ENCODE measurements around the gene SLC25A44. TPM values are rescaled to one million over a fixed set of nuclear protein-coding genes. Genes with fewer than 3 reads are reported as not detected.

Gene SLC25A44
- polyA plus RNA-seq, 2 of the 4 experiments (the other 2 are of a cell fraction) = 25.1 to 30.7 TPM

GRCh38 chr1:156165083-156165482 lies 28.8 kb upstream of the SLC25A44 start (continued):
- TF ChIP-seq CHD2 (IDR thresholded peaks at IDR 0.05; ENCODE audit: low read length, partially characterized antibody) (no peak), MAFK (IDR thresholded peaks at IDR 0.05; ENCODE audit: partially characterized antibody) (no peak), NR3C1 (IDR thresholded peaks at IDR 0.05) (no peak), FOSB (CRISPR knock-in tag; IDR thresholded peaks at IDR 0.05) (no peak), CBX8 (IDR thresholded peaks at IDR 0.05) (no peak), TFCP2L1 (CRISPR knock-in tag; IDR thresholded peaks at IDR 0.05) (no peak), PHF8 (IDR thresholded peaks at IDR 0.05; ENCODE audit: borderline replicate concordance, low read depth) (no peak), E2F6 (IDR thresholded peaks at IDR 0.05; ENCODE audit: borderline replicate concordance, low read depth) (no peak)

GRCh38 chr1:156167536-156167935 lies 26.4 kb upstream of the SLC25A44 start:
- no peak for ATAC-seq
- TF ChIP-seq NPAS2 (CRISPR knock-in tag; IDR thresholded peaks at IDR 0.05; ENCODE audit: borderline replicate concordance) = no peak
- no peak for TF ChIP-seq CBX8 (IDR thresholded peaks at IDR 0.05)
- no peak for TF ChIP-seq KDM1A (IDR thresholded peaks at IDR 0.05; ENCODE audit: low read depth)
- no peak for TF ChIP-seq MYC (IDR thresholded peaks at IDR 0.05; ENCODE audit: borderline replicate concordance, low read length)
- no peak for TF ChIP-seq HDAC2 (IDR thresholded peaks at IDR 0.05)
- no peak for TF ChIP-seq SREBF2 (IDR thresholded peaks at IDR 0.05)
- TF ChIP-seq MAX (IDR thresholded peaks at IDR 0.05) = no peak
- no peak for TF ChIP-seq ELK1 (IDR thresholded peaks at IDR 0.05; ENCODE audit: low read depth, low read length)
- no peak for TF ChIP-seq JUNB (IDR thresholded peaks at IDR 0.05)
- TF ChIP-seq RARB (CRISPR knock-in tag; IDR thresholded peaks at IDR 0.05) = no peak
- ChIA-PET CTCF (interaction anchor here (0.6 to 1.4 kb wide), 5 partner anchors 8 to 112 kb away, joined by 3 read pairs; no protein-coding TSS in a partner anchor), POLR2A (no interaction called here)
- Histone ChIP-seq H3K9me3 (peaks cover 5% of the 10 kb centered on the region; the same call in 1 of the 3 replicates), H3K27ac (no peak overlapping the region), H3K4me3 (no peak overlapping the region), H3K4me2 (no peak overlapping the region), H3K4me1 (no peaks in the 10 kb centered on the region)
- 65% methylated on average over 5 of the region's 5 CpGs for WGBS (ENCODE audit: missing lambda C conversion rate)
- no peak for FAIRE-seq
- no peak for DNase-seq (ENCODE audit: low read depth in 1 of 2, low spot score in 1 of 2)

- POLR2A ChIA-PET = interaction anchor here (1.0 kb wide), 1 partner anchor 40 kb away, joined by 3 read pairs; no protein-coding TSS in a partner anchor
- Histone ChIP-seq H3K9me3 (no peaks in the 10 kb centered on the region), H3K27ac (no peak overlapping the region), H3K4me1 (no peaks in the 10 kb centered on the region), H3K4me2 (no peak overlapping the region), H3K4me3 (no peak overlapping the region)
- TF ChIP-seq RNF2 (IDR thresholded peaks at IDR 0.05; ENCODE audit: borderline replicate concordance, low read depth) = no peak
- TF ChIP-seq REST (IDR thresholded peaks at IDR 0.05) = no peak
- no peak for TF ChIP-seq FOSB (CRISPR knock-in tag; IDR thresholded peaks at IDR 0.05)
- TF ChIP-seq CBX2 (IDR thresholded peaks at IDR 0.05; ENCODE audit: borderline replicate concordance, low read depth) = no peak
- TF ChIP-seq ZSCAN20 (CRISPR knock-in tag; IDR thresholded peaks at IDR 0.05) = no peak
- TF ChIP-seq SREBF2 (IDR thresholded peaks at IDR 0.05) = no peak
- no peak for TF ChIP-seq KDM1A (IDR thresholded peaks at IDR 0.05; ENCODE audit: low read depth)
- TF ChIP-seq HDAC2 (IDR thresholded peaks at IDR 0.05) = no peak
- no peak for TF ChIP-seq PBX3 (IDR thresholded peaks at IDR 0.05)
- no peak for TF ChIP-seq HEYL (CRISPR knock-in tag; IDR thresholded peaks at IDR 0.05)
- no peak for TF ChIP-seq MAFK (IDR thresholded peaks at IDR 0.05; ENCODE audit: partially characterized antibody)
- TF ChIP-seq TFCP2L1 (CRISPR knock-in tag; IDR thresholded peaks at IDR 0.05) = no peak
- TF ChIP-seq CTCF (IDR thresholded peaks at IDR 0.05) = no peak
- 76% methylated on average over 9 of the region's 9 CpGs for WGBS (ENCODE audit: missing lambda C conversion rate)
- peak; percentile 72 to 75; a peak in 4 of 6 replicates for ATAC-seq
- CTCF ChIA-PET = interaction anchor here (0.6 to 5.5 kb wide), 8 partner anchors 13 to 91 kb away, joined by 3 to 35 read pairs (median 4); partner anchors contain the start of gene SLC25A44
- DNase-seq (ENCODE audit: low read depth in 1 of 2, low spot score in 1 of 2) = peak; percentile 32 to 47
- no peak for FAIRE-seq
These were observed 21.0 kb upstream of the SLC25A44 start for GRCh38 chr1:156172696-156173470.
